ENCODE results near the gene KIF1C.
"Not testable (repeated sequence)": the region's sequence is repeated elsewhere in the genome, so short reads cannot be mapped to it uniquely, and the experiment has no call there.

The KIF1C gene

DNA sequence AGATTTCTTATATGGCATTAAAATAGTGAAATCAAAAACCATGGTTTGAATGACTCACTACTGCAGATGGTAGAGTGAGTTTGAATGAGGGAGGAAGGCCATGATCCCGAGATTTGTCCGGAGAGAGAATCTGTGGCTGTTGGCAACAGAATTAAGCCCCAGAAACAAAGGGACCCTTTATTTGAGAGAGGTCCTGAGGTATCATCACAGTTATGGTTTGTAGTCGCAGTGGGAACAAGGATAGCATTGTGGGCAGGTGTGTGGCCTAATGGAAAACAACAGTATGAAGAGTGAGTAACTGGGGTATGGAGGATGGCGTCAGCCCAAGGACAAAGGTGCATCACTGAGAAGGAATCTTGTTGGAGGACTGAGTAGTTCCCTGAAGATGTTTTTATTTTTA, 72.0 kb downstream of the KIF1C start:
- no peak for DNase-seq (ENCODE audit: low spot score)
- TF ChIP-seq, protein P1, sequence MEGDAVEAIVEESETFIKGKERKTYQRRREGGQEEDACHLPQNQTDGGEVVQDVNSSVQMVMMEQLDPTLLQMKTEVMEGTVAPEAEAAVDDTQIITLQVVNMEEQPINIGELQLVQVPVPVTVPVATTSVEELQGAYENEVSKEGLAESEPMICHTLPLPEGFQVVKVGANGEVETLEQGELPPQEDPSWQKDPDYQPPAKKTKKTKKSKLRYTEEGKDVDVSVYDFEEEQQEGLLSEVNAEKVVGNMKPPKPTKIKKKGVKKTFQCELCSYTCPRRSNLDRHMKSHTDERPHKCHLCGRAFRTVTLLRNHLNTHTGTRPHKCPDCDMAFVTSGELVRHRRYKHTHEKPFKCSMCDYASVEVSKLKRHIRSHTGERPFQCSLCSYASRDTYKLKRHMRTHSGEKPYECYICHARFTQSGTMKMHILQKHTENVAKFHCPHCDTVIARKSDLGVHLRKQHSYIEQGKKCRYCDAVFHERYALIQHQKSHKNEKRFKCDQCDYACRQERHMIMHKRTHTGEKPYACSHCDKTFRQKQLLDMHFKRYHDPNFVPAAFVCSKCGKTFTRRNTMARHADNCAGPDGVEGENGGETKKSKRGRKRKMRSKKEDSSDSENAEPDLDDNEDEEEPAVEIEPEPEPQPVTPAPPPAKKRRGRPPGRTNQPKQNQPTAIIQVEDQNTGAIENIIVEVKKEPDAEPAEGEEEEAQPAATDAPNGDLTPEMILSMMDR (IDR thresholded peaks at IDR 0.05; ENCODE audit: borderline replicate concordance, control extremely low read depth, extremely low read depth, insufficient read depth, missing control alignments): no peak
- in situ Hi-C loops (cut with MboI; ENCODE audit: low sequenced_read_pairs, unreplicated experiment): loop anchor here (10.0 kb wide), 1 partner anchor 95 kb away; no protein-coding TSS in a partner anchor

DNA sequence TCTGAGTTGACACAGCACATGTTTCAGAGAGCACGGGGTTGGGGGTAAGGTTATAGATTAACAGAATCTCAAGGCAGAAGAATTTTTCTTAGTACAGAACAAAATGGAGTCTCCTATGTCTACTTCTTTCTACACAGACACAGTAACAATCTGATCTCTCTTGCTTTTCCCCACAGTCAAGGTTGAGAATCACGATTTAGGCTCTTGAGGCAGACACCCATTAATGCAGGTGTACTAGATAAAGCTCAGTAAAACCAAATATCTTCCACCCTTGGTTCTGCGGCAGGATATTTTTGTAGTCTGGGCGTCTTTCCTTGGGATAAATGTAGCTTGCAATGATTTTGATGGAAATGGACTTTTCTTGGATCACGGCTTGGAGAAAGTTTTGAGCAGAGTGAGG, 77.7 kb downstream of the KIF1C start:
- in situ Hi-C loops (cut with MboI; ENCODE audit: low sequenced_read_pairs, unreplicated experiment); DNase-seq (ENCODE audit: low spot score): not testable (repeated sequence)

DNA sequence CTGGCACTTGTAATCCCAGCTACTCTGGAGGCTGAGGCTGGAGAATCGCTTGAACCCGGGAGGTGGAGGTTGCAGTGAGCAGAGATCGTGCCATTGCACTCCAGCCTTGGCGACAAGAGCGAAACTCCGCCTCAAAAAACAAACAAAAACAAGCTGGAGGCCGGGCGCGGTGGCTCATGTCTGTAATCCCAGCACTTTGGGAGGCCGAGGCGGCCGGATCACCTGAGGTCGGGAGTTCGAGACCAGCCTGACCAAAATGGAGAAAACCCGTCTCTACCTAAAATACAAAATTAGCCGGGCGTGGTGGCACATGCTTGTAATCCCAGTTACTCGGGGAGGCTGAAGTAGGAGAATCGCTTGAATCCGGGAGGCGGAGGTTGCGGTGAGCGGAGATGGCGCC, 79.5 kb downstream of the KIF1C start:
- DNase-seq (ENCODE audit: low spot score); in situ Hi-C loops (cut with MboI; ENCODE audit: low sequenced_read_pairs, unreplicated experiment): not testable (repeated sequence)

DNA sequence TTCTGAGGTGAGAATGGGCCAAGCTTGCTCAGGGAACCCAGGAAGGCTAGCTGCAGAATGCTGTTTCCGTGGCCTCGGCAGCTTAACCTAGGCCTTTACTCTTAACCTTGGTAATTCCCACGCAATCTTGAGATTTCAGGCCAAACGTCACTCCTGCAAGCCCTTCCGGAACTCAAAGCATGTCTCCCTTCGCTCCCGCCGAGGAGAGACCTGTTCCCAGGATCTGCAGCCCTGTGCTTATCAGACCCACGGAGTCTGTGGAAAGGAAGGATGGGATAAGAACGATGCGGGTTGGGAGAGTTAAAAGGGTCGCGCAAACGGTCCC, 80.0 kb downstream of the KIF1C start:
- in situ Hi-C loops (cut with MboI; ENCODE audit: low sequenced_read_pairs, unreplicated experiment): no loop called here
- TF ChIP-seq, protein P1 (IDR thresholded peaks at IDR 0.05; ENCODE audit: borderline replicate concordance, control extremely low read depth, extremely low read depth, insufficient read depth, missing control alignments): no peak
- DNase-seq (ENCODE audit: low spot score): no peak
